ENCODE data around the gene MAP3K8.
"Not testable (repeated sequence)": the region's sequence is repeated elsewhere in the genome, so short reads cannot be mapped to it uniquely, and the experiment has no call there.

Gene MAP3K8

DNA sequence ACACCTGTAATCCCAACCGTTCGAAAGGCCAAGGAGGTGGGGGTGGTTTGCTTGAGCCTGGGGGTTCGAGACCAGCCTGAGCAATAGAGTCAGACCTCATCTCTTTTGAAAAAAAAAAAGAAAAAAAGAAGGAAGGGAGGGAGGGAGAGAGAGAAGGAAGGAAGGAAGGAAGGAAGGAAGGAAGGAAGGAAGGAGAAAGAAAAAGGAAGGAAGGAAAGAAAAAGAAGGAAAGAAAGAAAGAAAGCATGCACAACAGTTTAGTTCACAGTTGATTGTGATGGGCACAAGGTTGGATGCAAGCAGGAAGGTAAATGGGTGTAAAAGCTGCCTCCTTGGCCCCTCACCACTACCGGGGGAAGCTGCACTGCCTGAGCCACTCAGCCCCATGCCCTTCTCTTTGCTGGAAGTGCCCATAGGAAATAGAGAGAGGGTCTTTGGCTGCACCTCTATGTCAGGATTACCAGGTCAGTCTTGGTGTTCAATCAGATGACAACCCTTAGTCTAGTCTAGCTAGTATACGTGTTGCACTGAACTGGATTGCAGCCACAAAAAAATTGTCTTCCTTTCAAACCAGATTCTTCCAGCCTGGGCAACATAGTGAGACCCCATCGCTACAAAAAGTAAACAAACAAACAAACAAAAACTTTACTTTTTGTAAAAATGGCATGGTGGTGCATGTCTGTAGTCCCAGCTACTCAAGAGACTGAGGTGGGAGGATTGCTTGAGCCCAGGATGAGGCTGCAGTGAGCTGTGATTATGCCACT is 20.0 kb downstream of the MAP3K8 start:
- DNase-seq = no peak

DNA sequence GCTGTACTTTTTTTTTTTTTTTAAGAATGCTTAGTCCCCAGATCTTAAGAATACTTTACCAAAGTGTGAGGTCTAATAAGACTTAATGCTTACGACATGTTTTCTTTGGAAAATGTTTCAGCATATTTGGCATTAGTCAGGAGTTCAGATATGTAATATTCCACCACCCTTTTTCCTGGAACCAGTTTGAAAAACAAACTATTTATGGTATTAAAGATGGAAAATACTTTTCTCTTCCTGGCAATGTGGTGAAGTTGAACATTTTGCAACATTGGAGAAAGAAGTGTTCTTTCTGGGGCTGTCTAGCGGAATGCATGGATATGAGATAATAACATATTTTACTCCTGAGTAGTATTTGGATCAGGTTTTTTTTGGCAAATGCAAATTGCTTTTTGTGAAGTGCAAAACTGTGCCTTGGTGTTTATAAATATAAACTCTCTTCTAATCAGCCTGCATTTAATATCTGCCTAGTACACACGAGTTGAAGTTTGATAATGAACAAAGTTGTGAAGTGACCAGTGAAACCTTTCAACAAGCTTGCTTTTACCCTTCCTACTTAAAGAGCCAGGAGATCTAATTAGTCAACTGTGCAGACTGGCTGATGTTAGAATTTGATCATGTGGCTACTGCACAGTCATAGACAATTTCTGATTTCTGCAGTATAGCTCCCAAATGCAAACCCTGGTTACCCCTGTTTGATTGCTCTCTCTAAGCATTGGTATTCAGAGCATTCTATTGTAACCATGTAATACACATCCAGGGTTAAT is 20.9 kb downstream of the MAP3K8 start:
- no peak for DNase-seq

DNA sequence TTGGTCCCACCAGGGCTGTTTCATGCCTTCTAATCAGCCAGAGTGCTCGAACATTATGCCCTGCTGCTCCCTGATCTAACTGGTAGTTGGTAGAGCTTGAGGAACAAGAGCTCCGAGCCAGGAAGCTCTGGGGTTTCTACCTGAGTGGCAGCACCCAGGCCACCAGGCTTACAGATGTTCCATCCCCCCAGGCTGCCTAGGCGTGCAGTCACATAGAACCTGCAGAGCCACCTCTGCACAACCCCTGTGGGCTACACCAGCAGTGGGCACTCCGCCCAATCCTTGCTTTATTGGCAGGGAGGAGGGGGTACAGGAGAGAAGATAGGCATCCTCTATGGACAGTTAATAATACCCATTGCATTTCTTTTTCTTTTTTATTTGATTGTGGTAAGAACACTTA is 21.8 kb downstream of the MAP3K8 start:
- DNase-seq = no peak

DNA sequence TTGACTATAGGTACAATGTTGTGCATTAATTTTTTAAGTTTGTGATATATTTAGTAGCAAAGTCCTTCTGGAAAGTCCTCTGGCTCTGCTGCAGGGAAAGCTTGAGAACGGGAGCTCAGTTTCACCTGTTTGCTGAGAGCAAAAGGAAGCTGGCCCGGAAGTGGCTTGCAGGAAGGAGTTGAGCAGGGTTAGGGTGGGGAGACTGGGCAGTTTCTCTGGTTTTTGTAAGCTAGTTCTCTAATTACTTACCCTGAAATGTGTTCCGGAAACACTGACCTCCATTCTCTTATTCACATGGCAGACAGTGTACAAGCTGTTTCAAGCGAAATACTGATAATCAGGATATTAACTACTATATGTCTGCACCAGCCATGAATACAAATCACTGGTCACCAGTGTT is 22.3 kb downstream of the MAP3K8 start:
- no peak for DNase-seq

DNA sequence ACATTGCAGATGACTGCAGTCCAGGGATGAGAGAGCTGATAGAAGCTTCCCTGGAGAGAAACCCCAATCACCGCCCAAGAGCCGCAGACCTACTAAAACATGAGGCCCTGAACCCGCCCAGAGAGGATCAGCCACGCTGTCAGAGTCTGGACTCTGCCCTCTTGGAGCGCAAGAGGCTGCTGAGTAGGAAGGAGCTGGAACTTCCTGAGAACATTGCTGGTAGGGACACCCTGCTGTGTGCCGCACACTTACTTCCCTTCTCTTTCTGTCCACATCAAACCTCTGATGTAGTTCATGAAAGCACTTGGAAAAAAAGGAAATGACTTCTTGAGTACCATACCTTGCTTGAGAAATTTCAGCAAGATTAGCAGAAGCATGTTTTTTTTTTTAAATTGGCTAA is 25.3 kb downstream of the MAP3K8 start:
- peak; percentile 29 for DNase-seq

DNA sequence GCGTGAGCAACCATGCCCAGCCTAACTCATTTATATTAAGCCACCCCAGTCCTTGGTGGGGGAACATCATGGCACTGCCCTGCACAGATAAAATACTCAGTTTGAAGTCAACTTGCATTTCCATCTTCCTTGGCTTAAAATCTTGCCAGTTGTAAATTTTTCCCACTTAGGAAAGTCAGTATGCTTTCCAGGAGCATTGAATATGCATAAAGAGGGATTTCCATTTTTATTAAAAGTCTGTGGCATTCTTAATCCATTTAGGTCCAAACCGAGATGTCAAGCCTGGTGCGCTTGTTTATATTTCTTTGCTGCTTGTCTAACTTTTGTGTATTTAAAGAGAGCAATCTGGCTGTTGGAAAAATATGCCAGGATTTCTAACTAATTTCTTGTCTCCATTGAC is 26.1 kb downstream of the MAP3K8 start:
- no peak for DNase-seq

DNA sequence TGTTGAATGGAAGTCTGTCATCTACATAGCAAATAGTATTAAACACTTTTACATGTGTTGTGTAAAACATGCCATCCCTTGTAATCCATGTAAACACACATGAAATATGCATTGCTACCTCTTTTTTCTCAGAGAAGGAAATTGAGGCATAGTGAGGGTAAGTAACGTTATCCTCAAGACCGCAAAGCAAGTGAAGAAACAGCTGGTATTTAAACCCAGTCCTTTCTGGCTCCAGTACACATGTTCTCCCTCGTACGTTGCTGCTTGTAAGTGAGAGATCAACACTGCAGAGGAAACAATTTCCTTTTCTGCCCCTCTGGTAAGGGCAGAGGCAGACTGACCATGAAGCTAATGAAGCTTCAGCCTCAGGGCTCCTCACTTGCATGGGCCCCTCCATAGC is 28.5 kb downstream of the MAP3K8 start:
- DNase-seq = no peak

GRCh38 chr10:30463944-30464451 is 30.0 kb downstream of the MAP3K8 start:
- DNase-seq = no peak

DNA sequence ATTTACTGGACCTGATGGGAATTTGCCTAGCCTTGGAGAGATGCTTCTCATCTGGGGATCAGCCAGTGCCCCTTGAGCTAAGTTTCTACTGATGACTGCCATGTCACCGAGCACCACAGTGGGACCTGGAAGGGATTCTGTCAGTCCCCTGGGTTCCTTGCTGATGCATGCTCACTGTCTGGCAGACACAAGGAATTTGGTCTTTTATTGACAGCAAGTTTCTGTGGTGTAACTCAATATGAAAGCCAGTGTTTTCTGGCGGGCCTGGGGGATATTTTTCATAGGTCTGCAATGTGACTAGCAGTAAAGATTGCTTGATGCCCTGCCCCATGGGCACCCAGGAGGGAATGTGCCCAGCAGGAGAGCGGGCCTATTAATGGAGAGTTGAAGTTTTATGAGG is 30.7 kb downstream of the MAP3K8 start:
- no peak for DNase-seq

DNA sequence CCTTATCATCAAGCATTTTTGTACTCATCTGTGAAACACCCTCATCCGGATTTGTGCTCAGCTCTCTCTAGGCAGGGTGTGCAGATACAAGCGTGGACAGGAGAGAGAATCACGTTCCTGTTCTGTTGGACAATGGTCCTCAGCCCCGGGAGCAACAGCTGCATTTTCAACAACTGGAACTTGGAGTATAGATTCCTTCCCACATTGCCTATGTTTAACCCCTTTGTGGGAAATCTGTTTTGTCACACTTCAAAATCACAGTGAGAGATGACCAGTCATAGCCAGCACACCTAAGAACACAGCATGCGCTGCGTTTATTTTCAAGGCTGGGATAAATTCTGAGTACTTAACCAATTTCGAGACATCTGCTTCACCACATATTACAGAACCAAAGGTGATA is 32.5 kb downstream of the MAP3K8 start:
- no peak for DNase-seq

GRCh38 chr10:30467651-30468338 is 33.8 kb downstream of the MAP3K8 start:
- peak; percentile 11 for DNase-seq

GRCh38 chr10:30472414-30473155 is 38.6 kb downstream of the MAP3K8 start:
- DNase-seq = no peak

DNA sequence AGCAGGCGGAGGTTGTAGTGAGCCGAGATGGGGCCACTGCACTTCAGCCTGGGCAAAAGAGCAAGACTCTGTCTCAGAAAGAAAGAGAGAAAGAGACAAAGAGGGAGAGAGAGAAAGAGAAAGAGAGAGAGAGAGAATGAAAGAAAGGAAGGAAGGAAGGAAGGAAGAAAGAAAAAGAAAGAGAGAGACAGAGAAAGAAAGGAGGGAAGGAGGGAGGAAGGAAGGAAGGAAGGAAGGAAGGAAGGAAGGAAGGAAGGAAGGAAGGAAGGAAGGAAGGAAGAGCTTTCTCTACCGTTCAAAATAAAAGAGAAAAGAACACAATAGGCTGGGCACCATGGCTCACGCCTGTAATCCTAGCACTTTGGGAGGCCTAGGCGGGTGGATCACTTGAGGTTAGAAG is 41.5 kb downstream of the MAP3K8 start:
- DNase-seq = not testable (repeated sequence)

DNA sequence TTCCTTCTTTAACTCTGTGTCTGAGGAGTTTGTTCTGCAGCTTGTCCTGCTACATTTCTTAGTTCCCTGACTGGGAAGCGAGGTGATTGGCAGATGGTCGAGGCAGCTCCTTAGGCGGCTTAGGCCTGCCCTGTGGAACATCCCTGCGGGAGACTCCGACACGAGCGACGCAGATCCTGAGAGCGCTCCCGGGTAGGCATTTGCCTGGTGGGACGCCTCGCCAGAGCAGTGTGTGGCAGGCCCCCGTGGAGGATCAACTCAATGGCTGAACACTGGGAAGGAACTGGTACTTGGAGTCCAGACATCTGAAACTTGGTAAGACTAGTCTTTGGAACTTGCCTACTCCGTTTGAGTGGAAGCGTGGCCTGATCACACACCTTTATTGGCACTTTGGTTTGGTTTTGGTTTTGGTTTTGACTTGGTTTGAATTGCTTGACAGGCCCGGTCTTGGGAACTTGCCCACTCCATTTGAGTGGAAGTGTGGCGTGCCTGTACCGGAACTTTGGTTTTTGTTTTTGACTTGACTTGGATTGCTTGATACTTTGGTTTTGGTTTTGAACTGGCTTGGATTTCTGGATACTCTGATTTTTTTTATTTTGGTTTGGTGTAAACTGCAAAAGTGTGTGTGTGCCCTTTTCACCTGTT is 42.6 kb downstream of the MAP3K8 start:
- no peak for DNase-seq

DNA sequence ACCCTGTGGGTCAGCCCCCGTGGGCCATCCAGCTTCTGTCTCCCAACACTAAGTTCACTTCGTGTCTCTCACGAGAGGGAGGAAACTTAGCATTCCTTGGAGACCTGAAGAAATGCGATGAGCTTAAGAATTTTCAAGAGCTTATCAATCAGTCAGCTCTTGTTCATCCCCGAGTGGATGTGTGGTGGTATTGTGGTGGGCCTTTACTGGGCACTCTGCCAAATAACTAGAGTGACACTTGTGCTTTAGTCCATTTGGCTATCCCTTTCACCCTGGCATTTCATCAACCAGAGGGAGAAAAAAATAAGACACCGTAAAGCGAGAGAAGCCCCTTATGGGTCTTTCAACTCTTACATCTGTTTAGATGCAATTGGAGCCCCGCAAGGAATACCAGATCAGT is 45.5 kb downstream of the MAP3K8 start:
- DNase-seq = not testable (repeated sequence)

DNA sequence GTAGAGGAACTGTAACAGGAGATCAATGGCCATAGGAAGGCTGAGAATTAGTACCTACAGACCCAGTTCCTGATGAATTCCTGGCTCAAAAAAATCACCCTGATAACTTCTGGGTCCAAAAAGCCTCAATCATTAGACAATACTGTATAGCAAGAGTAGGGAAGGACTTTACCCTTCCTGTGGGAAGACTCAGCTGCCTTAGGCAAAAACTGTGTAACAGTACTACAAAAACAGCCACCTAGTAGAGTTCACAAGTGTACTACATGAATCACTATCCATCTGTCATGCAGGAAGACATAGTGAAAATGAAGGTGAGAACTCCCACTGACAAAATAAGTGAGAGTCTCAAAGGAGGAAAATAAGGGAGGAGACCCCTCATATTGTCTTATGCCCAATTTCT is 47.6 kb downstream of the MAP3K8 start:
- DNase-seq = no peak

DNA sequence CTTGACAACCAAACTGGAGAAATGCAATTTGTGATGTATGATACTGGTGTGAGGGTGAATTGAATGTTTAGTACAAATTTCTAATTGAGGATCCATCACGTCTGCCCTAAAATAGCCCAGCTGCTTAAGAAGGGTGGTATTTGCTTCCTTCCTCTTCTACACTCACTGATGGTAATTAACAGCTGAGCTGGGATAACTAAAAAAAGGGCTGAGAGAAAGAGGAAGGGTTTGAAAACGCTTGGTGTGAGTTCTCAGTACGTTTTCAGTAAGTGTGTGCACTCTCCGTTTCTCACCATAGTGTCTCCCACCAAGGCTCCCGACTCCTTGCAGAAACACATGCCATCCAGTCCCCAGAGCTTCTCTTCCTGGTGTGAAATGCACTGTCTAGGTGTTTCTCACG is 54.3 kb downstream of the MAP3K8 start:
- no peak for DNase-seq

DNA sequence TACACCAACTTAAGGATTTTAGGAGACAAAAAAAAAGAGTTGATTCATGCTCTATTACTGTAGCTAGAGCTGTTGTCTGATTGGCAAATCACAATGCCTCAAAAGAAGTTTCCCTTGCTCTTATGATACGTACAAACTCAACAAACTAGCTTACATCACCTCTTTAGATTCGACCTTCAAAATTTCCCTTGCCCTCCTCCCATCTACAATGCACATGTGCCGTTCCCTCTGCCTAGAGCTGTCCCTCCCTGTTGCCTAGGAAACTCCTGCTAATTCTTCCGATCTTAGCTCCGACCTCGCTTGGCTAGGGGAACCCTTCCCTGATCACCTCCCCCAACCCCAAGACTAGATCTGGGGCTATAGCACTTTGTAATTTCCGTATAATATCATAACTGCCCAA is 55.4 kb downstream of the MAP3K8 start:
- DNase-seq = no peak

- DNase-seq = no peak
Measured at GRCh38 chr10:30490289-30491000, 56.5 kb downstream of the MAP3K8 start.

DNA sequence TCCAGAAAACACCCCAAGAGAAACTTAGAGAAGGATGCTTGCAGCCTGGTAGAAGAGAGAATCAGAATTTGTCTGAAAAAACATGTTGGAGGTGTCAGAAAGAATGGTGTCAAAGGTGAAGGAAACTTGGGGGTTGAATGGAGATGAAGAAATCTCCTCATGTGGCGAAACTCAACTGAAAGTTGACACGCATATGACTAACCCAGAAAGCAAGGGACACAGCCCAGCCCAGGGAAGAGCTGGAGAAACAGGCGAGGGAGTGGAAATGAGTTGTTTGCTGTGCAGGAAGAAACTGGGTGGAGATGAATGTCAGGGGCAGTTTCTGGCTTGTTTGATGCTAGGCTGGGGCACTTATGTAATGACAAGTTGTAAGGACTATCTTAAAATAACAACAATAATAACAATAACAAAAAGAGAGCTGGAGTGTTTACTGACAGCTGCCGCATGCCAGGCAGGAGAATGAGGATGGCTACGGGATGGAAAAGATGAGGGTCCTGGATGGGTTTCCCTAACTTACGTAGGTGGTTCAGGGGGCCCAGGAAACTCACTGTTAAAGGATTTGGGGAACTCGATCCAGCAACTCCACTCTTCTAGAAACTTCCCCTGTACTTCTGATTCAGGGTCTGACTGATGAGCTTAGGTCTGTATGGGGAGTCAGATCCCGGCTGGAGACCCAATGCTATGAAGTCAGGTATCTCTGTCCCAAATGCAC is 57.4 kb downstream of the MAP3K8 start:
- no peak for DNase-seq

GRCh38 chr10:30491916-30492515 is 58.0 kb downstream of the MAP3K8 start:
- no peak for DNase-seq
